NOMO-1 treated with DMSO at 0.1 percent for 48 hours (cell line): Measurements from ENCODE around the gene SDK1.
"Not testable (repeated sequence)": the region's sequence is repeated elsewhere in the genome, so short reads cannot be mapped to it uniquely, and the experiment has no call there.

Source experiments
- DNase-seq: peaks from one replicate; lab custom pipeline; 2025; ENCODE audit not compliant: unreplicated experiment; lab: John Stamatoyannopoulos, UW

SDK1 gene

GRCh38 chr7:3649250-3649649 is 348.2 kb downstream of the SDK1 start:
- no peak for DNase-seq

GRCh38 chr7:3649678-3650440 is 348.8 kb downstream of the SDK1 start:
- DNase-seq = peak; percentile 90

DNA sequence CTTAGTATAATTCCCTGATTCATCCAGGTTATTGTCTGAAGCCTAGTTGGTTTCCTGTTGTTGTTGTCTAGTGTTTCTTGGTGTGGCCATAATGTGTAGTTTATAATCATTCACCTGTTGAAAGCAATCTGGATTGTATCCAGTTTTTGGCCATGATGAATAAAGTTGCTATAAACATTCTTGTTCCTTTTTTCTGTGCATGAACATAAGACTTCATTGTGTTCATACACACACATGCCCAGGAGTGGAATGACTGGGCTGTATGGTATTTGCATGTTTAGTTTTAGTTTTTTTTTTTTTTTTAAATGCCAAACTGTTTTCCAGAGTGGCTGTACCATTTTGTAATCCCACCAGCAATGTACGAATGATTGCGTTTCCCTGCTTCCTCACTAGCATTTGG is 349.8 kb downstream of the SDK1 start:
- no peak for DNase-seq

DNA sequence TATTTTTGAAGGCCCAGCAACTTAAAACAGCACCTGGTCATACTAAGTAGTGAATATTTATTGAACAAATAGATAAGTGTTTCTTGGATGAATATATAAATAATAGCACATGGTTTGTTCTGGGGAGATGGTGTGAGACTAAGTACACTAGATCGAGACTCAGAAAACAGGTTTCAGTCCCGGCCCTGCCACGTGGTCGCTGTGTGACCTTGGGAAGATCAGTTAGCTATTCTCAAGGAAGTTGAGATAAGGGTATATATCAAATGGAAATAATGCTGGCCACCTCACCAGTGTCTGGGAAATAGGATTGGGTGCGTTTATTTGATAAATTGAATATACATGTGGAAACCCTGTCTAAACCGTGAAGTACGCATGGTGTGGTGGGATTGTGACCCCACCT is 354.6 kb downstream of the SDK1 start:
- DNase-seq = no peak

- no peak for DNase-seq
These were observed 356.2 kb downstream of the SDK1 start for GRCh38 chr7:3657206-3657605.

DNA sequence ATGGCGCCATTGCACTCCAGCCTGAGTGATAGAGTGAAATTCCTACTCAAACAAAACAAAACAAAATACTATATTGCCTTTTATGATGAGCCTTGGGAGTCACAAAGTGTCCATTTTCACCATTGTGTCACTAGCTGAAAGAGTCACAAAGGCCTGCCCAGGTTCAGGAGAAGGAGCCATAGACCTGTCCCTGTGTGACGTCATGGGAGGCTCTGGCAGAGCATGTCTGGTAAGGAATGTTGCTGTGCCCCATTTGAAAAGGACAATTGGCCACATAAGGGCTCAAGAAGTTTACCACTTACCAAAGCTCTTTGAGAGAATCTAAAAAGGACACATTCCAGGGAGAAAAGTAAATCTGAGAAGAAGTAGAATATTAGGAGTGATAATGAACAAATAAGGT is 367.7 kb downstream of the SDK1 start:
- DNase-seq = no peak

DNA sequence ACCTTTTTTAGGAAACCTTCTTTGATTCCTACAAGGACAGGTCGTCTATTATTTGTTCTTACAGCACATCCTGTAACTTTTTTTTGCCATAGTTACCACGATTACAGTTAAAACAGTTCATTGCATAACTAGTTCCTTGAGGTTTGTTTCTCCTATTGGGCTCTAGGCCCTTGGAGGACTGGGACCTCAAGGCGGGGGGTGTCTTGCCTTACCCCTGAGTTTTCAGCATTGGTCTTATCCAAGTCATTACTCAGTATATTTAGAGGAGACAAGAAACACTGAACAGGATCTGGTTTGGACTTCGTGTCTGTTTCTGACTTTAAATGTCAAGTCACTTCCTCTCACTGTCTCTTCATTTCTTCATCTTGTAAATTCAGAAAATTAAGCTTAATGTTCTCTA is 369.8 kb downstream of the SDK1 start:
- DNase-seq = peak; percentile 90

GRCh38 chr7:3673524-3673923 is 372.5 kb downstream of the SDK1 start:
- no peak for DNase-seq

GRCh38 chr7:3678314-3678810 is 377.3 kb downstream of the SDK1 start:
- DNase-seq = no peak

DNA sequence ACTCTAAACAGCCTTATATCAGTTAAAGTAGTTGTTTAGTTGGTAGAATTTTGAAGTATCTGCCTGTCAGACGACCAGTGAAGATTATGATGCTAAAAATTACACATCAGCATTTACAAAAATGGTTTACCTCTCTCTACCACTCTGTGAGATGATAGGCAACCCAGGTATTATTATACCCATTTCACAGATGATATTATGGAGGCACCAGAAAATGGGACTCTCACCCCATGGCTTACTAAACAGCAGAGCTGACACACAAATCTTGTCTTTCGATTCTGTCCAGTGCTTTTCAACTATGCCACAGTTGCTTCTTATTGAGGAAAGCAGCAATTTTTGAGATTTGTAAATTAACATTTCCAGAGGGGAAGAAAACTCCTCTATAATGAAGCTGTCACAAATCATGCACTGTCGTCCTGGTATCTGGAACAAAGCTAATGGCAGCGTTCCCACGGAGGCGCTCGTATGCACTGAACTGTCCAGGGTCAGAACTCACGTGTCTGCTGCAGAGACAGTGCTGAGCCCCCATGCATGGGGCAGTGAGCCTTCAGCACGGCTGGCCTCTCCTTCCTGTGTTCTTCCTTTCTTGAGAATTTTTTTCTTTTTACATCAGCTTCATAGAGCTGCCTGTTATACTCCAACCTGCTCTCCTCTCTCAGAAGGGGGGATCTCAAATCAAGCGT is 381.1 kb downstream of the SDK1 start:
- DNase-seq = no peak

- DNase-seq = no peak
These were observed 382.8 kb downstream of the SDK1 start for GRCh38 chr7:3683546-3684539.

DNA sequence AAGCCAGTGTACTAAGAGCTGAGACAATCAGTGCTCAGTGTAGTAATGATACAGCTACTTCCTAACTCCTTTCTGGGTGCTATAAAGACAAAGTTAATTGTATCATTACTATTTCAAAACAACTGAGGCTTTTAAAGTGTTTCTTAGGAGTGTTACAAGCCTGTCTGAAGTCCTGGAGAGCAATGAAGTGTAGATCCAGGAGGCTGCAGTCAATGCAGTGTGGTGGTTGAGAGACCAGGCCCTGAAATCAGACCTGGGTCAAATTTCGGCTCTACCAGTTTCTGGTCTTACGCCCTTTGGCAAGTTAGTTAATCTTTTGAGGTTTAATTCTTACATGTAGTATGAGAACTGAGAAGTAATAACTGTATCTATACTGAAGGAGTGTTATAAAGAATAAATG is 387.0 kb downstream of the SDK1 start:
- no peak for DNase-seq

DNA sequence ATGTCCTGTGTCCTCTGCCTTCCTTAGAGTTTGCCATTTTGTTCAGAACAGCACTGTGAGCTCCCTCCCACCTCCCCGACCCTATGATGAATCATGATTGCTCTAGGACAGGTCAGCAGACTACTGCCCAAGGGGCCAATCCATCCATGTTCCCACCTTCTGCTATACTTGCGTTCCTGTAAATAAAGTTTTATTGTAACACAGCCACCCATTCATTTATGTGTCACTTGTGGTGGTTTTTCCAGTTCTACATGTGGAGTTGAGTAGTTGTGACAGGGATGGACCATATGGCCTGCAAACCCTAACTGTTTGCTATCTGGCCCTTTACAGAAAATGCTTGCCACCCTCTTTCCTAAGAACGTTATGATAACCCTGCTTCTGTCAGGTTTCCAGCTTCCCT is 387.8 kb downstream of the SDK1 start:
- DNase-seq = no peak

DNA sequence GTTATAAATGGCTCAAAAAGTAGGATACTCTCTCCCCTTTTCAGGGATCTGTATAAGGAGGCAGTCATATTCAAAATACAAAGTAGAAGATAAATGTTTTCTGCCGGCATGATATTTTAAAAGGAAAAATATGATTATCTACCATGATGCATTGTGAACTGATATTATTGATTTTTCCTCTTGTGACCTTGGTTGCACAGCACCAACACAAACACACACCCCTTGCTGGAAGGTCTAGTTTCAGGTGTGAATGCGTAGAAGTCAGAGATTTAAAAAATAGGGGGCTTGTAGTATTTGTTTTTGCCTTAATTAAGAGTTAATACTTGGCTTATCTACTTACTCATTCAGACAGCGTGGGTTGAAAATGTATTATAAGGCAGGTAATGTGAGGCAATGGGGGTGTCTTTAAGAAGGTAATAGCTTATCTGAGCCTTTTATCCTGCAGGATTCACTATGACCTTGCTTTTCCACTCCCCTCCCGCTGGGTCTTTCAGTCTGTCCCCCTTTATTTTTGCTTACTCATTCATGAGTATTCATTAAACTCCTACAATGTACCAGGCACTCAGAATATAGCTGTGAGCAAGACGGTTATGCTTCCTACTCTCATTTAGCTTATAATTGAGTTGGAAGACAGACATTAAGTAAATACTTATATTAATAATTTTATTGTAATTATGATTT is 390.6 kb downstream of the SDK1 start:
- no peak for DNase-seq

- peak; percentile 50 for DNase-seq
These were observed 394.6 kb downstream of the SDK1 start for GRCh38 chr7:3695602-3696001.

DNA sequence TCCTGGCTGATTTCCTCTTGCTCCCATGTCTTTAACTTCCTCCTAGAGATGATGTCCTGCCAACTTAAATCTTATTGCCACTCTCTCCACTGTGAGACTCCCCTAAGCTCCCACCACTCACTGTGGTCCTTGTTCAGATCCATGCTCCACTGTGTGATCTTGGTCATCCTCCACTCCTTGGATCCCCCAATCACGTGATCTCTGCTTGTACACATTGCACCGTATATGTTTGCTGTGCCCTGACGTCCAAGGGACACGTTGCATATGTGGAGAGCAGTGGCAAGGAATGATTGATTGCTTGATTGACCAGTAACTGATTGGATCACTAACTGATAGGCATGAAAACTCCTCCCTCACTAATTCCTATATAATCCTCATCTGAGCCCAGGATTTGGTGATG is 395.1 kb downstream of the SDK1 start:
- DNase-seq = no peak

DNA sequence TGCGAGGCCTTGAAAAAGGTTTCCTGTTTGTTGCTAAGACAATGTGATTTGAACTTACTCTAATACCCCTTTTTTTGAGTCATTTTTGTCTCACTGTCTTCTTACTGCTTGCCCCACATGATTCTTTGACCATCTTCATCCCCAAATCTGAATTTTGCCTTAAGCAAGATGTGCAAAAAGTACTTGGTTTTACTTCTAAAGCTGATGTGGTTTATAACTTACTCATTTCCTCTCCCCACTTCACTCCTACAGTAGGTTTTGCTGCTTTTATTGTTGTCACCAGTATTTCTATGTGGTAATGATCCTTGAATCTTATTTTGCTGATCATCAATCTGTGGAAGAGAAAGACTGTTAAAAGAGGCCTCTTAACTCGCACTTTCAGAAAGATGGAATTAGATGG is 396.4 kb downstream of the SDK1 start:
- peak; percentile 17 for DNase-seq

DNA sequence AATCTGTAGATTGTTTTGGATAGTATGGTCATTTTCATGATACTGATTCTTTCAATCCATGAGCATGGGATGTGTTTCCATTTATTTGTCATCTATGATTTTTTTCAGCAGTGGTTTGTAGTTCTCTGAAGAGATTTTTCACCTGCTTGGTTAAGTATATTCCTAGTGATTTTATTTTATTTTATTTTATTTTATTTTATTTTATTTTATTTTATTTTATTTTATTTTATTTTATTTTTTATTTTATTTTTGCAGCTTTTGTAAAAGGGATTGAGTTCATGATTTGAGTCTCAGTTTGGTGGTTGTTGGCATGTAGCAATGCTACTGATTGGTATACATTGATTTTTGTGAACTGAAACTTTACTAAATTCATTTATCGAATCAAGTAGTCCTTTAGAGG is 404.2 kb downstream of the SDK1 start:
- no peak for DNase-seq

GRCh38 chr7:3706091-3706490 is 405.0 kb downstream of the SDK1 start:
- not testable (repeated sequence) for DNase-seq

DNA sequence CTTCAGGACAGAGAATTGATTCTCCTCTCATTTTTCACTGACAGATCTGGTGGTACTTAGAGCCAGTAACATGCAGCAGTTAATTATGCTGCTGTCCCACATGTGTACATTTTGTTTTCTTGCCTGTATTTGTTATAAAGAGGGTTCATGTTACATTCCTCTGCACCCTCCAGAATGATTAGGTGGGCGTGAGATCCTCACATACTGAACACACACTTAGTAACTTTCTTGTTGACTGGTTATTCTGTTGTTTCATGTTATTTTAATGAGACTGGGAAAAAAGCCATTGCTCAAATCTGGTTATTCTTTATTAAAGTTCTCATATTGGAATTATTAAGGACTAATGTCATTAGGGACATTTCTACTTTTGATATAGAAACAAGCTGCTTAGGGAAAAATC is 409.1 kb downstream of the SDK1 start:
- DNase-seq = no peak

DNA sequence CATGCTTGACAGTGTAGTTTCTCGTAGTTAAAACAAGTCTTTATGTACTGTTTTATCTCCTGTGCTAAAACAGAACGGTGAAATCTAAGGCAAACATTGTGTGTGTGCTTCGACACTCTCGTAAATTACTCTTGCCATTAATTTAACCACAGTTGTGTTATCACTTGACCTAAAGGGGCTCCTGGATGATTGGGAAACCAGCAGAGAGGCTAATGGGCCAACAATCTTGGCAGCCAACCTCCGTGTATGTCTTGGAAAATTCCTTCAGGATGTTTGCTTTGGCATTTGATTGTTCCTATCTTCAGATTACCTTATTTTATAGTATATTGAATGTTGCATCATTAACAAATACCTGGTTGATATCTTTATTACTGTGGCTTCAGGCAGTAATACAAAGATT is 409.5 kb downstream of the SDK1 start:
- DNase-seq = no peak
